Activated naive CD8-positive, alpha-beta T cell treated with anti-CD3 and anti-CD28 coated beads, Interleukin-2, amount 50 U/mL, for 16 hours (primary cell): ENCODE measurements around the gene AIRE.
"Not testable (repeated sequence)": the region's sequence is repeated elsewhere in the genome, so short reads cannot be mapped to it uniquely, and the experiment has no call there.

Experiments used
- DNase-seq: peaks from one replicate; pipeline ENCODE4 v3.0.0-alpha.2; 2020; ENCODE audit warnings: low read depth, low spot score

AIRE gene

DNA sequence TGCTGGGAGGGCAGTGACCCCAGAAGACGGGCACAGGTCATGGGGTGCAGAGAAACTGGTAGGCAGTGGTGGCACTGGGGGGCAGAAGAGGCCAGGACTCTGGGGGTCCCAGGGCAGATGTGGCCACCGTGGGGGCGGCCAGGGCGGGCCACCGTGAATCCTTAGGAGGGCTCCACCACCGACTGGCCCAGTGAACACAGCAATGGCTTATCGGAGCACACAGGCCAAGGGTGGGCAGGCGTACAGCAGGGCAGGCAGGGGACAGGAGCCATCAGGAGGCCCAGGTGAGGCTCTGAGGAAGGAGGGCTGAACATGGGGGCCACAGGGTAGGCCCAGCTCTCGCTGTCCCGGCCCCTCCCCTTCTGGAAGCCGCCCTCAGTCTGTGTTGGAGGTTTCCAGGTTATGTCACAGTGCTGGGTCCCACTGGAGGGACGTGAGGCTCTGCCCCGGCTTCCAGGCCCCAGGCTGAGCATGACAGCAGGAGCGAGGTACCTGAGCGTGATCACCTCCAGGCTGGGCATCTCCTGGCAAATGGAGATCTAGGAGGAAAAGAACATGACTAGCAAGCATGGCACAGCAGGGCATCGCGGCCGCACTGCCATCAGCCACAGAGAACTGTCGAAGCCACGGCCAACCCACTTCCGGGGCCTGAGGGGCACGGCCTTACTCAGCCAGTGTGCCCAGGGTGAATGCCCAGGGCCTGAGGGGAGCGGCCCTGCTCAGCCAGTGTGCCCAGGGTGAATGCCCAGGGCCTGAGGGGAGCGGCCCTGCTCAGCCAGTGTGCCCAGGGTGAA is 49.8 kb downstream of the AIRE start:
- DNase-seq: no peak

DNA sequence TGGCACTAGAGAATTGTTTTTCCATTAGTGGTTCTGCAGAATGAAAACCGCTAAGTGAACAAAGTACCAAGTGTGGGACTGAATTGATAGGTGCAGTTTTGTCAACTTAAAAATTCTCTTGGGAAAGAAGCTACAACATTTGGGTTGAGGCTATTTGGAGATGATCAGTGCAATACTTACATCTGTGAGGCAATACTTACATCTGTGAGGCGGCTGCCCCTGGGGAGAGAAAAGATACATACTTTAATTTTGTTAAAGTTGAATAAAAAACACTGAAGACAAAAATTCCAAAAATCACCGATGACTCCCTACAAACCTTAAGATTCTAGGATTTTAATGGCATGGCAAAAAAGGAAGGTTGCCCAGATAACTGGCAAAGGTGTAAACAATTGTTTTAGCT is 51.8 kb downstream of the AIRE start:
- no peak for DNase-seq

DNA sequence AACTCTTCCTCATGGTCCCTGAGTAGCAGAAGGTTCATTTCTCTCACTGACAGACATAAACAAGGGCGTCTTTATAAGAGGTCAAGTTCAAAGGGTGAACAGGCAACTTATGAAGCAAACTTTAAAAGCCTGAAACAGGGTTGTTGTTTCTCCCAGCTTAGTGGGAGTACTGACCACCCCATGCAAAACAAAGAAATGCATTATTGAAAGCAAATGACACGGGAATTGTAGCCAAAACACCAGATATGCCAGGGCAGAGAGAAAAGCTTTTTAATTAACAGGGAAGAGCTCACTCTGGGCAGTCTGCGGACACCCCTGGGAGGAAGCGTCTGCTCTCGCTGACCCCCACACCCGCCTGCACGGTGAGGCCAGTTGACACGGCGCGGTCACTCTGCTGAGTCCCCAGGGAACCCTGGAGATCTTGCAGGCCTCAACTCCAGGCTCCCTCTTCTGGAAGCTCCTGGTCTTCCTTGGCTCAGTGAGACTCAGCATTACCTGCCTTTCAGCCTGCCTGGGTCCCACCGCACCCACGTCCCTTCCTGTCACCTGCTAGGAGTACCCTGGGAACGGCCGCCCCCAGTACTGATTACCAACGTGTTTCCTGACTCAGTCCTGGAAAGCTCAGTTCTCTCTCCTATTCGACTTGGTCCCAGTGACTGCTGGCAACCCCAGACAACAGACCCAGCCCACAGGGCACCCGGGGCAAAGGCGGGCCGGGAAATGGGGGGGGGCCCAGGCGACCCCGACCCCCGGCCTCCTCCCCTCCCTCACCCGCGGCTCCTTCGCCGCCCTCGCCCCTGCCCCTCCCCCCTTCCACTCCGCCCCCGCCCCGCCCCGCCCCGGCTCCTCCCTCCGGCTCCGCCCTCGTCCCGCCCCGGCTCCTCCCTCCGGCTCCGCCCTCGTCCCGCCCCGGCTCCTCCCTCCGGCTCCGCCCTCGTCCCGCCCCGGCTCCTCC is 52.5 kb downstream of the AIRE start:
- no peak for DNase-seq

DNA sequence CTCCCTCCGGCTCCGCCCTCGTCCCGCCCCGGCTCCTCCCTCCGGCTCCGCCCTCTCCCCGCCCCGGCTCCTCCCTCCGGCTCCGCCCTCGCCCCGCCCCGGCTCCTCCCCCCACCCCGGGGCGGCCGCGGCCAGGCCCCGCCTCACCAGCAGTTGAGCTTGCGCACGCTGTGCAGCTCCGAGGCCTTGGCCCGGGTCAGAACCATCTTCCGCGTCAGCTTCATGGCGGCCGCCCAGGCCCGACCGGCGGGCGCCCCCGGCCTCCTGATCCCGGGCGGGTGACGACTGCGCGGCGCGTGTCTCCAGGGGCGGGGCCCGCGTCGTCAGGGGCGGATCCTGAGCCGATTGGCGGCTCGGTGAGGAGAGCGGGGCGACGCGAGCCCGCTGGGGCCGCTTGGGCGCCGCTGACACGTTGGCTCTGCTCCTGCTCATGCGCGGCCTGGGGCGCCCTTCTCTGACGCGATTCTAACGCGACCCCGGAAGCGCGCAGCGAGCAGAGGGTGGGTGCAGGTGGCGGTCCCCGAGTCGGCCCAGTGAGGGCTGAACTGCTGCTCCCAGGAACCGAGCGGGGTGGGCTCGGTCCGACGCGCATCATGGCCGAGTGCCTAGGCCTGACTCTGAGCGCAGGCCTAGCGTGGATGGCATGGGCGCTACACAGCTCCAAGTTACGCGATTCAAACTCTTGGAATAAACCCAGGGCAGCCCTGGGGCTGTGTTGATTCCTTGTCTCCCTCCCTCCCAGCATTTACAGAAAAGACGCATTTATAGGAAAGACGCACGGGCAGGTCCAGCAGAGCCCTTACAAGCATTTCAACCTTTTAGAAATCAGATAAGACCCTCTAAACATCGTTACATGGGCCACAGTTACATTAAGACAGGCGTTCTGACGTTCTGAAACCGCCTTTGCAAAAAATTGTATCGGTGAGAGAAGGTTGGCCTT is 53.6 kb downstream of the AIRE start, which contains the start of gene CFAP410:
Gene CFAP410 (minus strand): TSS at position 420 of the 940 bp plus-strand sequence. CDS start 196 bp downstream, at position 224.
- DNase-seq: peak; percentile 88

DNA sequence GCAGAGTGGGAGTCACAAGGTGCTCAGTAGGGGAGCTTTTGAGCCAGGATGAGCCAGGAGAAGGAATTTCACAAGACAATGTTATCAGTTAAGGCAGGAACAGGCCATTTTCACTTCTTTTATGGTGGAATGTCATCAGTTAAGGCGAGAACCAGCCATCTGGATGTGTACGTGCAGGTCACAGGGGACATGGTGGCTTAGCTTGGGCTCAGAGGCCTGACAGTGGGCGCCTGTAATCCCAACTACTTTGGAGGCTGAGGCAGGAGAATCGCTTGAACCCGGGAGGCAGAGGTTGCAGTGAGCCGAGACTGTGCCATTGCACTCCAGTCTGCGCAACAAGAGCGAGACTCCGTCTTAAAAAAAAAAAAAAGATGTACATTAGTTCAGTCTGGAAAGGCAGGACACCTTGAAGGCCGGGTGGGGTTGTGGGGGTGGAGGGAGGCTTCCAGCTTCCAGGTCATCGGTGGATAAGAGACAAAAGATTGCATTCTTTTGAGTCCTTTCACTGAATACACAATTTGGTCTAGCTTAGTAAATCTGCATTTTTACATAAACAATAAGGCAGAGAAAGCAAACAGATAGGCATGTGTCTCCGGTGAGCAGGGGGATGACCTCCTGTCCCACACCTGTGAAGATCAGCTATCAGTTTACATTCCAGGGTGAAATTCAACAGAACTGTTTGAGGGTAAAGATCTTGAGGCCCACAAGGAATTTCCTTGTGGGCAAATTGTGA is 56.2 kb downstream of the AIRE start:
- DNase-seq: not testable (repeated sequence)

DNA sequence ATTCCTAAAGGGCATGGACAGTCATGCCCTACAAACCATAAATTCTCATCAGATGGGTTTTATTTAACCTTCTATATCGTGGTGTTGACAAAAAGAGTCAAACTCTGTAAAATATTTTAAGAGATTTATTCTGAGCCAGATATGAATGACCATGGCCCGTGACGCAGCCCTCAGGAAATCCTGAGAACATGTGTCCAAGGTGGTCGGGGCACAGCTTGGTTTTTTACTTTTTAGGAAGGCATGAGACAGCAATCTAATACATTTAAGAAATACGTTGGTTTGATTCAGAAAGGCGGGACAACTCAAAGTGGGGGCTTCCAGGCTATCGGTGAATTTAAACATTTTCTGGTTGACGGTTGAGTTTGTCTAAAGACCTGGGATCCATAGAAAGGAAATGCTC is 57.3 kb downstream of the AIRE start:
- DNase-seq: not testable (repeated sequence)

DNA sequence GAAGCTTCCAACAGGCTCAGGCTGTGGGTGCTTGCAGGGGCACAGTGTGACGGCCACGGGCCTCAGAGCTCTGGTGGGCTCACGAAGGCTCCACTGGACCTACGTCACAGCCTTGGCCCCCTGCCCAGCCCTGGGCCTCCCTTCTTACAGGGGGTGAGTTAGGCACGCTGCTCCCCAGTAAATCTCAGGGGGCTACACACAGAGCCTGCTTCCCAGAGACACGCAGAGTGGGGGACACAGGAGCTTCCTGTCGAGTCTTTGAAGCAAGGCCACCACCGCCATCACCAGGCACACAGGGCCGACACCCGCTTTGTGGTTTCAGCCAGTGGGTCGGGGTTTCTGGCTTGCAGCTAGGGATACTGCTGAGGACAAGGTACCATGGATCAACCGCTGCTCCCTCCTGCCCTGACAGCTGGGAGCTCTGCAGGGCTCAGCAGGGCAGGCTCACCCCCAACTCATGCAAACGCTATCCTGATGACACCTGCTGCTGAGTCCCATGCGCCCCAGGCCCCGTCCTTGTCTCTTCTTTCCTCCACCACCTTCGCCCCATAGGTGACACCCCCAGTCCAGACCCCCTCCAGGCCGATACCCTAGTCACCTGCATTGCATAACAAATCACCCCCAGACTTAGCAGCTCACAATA is 59.0 kb downstream of the AIRE start:
- no peak for DNase-seq

DNA sequence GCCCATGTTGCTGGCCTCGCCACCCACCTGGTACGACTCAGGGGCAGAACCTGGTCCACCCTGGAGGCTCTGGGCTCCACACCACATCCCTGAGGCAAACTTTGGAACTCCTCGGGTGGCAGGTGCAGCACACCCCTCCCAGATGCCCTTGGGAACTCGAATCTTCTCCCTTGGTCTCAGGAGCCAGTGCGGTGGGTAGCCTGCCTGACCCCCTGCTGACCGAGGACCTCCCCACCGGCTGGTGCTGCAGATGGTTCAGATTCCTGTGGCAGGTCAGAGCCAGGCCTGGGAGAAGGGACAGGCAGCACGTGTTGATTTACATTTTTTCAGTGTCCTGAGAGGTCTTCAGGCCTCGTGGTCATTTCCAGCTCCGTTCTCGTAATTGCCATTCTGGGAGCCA is 59.8 kb downstream of the AIRE start:
- DNase-seq: no peak

DNA sequence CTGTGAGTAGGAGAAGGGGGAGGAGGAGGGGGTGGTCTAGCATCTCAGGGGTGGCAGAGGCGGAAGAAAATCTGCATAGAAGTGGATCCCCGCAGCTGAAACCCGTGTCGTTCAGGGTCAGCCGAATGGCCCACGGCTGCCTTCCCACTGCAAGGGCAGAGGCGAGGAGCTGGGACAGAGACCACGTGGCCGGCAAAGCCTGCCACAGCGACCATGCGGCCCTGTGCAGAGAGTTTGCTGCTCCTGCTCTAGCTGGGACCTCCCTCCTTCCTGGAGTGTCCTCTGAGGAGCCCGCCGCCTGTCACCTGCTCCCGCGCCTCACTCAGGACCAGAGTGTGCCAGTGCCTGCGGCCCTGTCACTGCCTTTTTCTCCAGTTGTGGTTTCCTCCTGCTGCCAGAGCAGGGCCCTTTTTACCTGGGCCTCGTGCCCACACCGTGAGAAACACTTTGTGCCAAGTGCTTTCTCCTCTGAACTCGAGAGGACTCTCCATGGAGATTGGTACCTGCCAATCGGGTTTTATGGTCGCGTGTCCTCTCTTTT is 62.3 kb downstream of the AIRE start:
- DNase-seq: no peak
